Measurements from ENCODE around the gene JMJD1C.
A peak's percentile ranks its signal among the peaks of the same experiment; 100 is the strongest.

Gene JMJD1C

DNA sequence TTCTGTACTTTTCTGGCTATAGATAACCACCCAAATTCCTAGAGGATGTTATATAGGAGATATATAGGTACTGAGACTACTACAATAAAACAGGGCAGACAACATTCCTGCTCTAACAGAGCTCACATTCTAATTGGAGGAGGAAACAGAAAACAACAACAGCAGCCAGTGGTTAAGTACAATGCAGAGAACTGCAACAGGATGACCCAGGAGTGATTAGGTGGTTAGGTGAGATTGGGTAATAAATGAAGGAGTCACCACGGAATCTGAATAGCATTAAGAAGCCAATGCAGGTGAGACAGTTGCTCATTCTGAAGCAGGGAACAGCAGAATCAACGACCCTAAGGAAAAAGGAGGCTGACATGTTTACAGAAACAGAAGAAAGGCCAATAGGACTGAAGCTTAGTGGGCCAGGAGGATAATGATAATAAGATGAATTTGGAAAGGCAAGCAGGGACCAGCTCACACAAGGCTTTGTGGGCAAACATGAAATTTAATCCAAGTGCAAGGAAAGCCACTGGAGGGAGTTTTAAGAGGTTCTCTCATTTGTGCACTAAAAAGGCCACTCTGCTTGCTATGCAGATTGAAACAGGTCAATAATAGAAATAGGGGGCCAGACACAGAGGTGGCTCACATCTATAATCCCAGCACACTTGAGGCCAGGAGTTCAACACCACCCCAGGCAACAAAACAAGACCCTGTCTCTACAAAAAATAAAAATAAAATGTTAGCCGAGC is 38.5 kb upstream of the JMJD1C start (continued):
- TF ChIP-seq, protein P1, sequence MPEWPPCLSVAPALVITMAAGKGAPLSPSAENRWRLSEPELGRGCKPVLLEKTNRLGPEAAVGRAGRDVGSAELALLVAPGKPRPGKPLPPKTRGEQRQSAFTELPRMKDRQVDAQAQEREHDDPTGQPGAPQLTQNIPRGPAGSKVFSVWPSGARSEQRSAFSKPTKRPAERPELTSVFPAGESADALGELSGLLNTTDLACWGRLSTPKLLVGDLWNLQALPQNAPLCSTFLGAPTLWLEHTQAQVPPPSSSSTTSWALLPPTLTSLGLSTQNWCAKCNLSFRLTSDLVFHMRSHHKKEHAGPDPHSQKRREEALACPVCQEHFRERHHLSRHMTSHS (tag by site-specific recombination; IDR thresholded peaks at IDR 0.05) = no peak
- TF ChIP-seq KLF8 (tag by site-specific recombination; IDR thresholded peaks at IDR 0.05) (no peak), MZF1 (tag by site-specific recombination; IDR thresholded peaks at IDR 0.05; ENCODE audit: borderline replicate concordance) (0 out of 2 replicates have a peak, but pooled peaks have one; percentile 9), HOXD13 (CRISPR knock-in tag; IDR thresholded peaks at IDR 0.05; ENCODE audit: borderline replicate concordance) (no peak), OVOL3 (tag by site-specific recombination; IDR thresholded peaks at IDR 0.05) (no peak), EGR2 (tag by site-specific recombination; IDR thresholded peaks at IDR 0.05; ENCODE audit: low read depth) (no peak), ZFP3 (tag by site-specific recombination; IDR thresholded peaks at IDR 0.05; ENCODE audit: low read depth) (no peak), ZNF660 (tag by site-specific recombination; IDR thresholded peaks at IDR 0.05) (no peak), ZNF223 (tag by site-specific recombination; IDR thresholded peaks at IDR 0.05) (no peak), TCF7L2 (IDR thresholded peaks at IDR 0.05; ENCODE audit: borderline replicate concordance, low read depth, low read length) (no peak), ZNF837 (tag by site-specific recombination; IDR thresholded peaks at IDR 0.05) (no peak), ZNF16 (tag by site-specific recombination; IDR thresholded peaks at IDR 0.05; ENCODE audit: low read depth) (no peak), GFI1B (tag by site-specific recombination; IDR thresholded peaks at IDR 0.05) (no peak), ZNF777 (tag by site-specific recombination; IDR thresholded peaks at IDR 0.05; ENCODE audit: borderline replicate concordance) (no peak), ZNF624 (tag by site-specific recombination; IDR thresholded peaks at IDR 0.05) (no peak), FEZF1 (tag by site-specific recombination; IDR thresholded peaks at IDR 0.05) (peak; percentile 44; the same call in 1 of the 2 replicates), ZNF350 (tag by site-specific recombination; IDR thresholded peaks at IDR 0.05) (no peak), ZNF677 (tag by site-specific recombination; IDR thresholded peaks at IDR 0.05) (no peak), ZBTB48 (tag by site-specific recombination; IDR thresholded peaks at IDR 0.05) (0 out of 2 replicates have a peak, but pooled peaks have one; percentile 19), ZNF596 (tag by site-specific recombination; IDR thresholded peaks at IDR 0.05) (no peak), ZNF558 (tag by site-specific recombination; IDR thresholded peaks at IDR 0.05) (no peak), ZBTB7A (tag by site-specific recombination; IDR thresholded peaks at IDR 0.05; ENCODE audit: low read depth) (no peak), ZNF514 (tag by site-specific recombination; IDR thresholded peaks at IDR 0.05) (no peak)
- TF ChIP-seq, protein P2, sequence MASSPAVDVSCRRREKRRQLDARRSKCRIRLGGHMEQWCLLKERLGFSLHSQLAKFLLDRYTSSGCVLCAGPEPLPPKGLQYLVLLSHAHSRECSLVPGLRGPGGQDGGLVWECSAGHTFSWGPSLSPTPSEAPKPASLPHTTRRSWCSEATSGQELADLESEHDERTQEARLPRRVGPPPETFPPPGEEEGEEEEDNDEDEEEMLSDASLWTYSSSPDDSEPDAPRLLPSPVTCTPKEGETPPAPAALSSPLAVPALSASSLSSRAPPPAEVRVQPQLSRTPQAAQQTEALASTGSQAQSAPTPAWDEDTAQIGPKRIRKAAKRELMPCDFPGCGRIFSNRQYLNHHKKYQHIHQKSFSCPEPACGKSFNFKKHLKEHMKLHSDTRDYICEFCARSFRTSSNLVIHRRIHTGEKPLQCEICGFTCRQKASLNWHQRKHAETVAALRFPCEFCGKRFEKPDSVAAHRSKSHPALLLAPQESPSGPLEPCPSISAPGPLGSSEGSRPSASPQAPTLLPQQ (tag by site-specific recombination; IDR thresholded peaks at IDR 0.05) = no peak
- TF ChIP-seq, protein P3, sequence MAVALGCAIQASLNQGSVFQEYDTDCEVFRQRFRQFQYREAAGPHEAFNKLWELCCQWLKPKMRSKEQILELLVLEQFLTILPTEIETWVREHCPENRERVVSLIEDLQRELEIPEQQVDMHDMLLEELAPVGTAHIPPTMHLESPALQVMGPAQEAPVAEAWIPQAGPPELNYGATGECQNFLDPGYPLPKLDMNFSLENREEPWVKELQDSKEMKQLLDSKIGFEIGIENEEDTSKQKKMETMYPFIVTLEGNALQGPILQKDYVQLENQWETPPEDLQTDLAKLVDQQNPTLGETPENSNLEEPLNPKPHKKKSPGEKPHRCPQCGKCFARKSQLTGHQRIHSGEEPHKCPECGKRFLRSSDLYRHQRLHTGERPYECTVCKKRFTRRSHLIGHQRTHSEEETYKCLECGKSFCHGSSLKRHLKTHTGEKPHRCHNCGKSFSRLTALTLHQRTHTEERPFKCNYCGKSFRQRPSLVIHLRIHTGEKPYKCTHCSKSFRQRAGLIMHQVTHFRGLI (tag by site-specific recombination; IDR thresholded peaks at IDR 0.05) = no peak
- TF ChIP-seq, protein P4, sequence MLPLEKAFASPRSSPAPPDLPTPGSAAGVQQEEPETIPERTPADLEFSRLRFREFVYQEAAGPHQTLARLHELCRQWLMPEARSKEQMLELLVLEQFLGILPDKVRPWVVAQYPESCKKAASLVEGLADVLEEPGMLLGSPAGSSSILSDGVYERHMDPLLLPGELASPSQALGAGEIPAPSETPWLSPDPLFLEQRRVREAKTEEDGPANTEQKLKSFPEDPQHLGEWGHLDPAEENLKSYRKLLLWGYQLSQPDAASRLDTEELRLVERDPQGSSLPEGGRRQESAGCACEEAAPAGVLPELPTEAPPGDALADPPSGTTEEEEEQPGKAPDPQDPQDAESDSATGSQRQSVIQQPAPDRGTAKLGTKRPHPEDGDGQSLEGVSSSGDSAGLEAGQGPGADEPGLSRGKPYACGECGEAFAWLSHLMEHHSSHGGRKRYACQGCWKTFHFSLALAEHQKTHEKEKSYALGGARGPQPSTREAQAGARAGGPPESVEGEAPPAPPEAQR (tag by site-specific recombination; IDR thresholded peaks at IDR 0.05) = no peak
- TF ChIP-seq, protein P5, sequence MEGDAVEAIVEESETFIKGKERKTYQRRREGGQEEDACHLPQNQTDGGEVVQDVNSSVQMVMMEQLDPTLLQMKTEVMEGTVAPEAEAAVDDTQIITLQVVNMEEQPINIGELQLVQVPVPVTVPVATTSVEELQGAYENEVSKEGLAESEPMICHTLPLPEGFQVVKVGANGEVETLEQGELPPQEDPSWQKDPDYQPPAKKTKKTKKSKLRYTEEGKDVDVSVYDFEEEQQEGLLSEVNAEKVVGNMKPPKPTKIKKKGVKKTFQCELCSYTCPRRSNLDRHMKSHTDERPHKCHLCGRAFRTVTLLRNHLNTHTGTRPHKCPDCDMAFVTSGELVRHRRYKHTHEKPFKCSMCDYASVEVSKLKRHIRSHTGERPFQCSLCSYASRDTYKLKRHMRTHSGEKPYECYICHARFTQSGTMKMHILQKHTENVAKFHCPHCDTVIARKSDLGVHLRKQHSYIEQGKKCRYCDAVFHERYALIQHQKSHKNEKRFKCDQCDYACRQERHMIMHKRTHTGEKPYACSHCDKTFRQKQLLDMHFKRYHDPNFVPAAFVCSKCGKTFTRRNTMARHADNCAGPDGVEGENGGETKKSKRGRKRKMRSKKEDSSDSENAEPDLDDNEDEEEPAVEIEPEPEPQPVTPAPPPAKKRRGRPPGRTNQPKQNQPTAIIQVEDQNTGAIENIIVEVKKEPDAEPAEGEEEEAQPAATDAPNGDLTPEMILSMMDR (tag by site-specific recombination; IDR thresholded peaks at IDR 0.05) = no peak
- TF ChIP-seq, protein P6, sequence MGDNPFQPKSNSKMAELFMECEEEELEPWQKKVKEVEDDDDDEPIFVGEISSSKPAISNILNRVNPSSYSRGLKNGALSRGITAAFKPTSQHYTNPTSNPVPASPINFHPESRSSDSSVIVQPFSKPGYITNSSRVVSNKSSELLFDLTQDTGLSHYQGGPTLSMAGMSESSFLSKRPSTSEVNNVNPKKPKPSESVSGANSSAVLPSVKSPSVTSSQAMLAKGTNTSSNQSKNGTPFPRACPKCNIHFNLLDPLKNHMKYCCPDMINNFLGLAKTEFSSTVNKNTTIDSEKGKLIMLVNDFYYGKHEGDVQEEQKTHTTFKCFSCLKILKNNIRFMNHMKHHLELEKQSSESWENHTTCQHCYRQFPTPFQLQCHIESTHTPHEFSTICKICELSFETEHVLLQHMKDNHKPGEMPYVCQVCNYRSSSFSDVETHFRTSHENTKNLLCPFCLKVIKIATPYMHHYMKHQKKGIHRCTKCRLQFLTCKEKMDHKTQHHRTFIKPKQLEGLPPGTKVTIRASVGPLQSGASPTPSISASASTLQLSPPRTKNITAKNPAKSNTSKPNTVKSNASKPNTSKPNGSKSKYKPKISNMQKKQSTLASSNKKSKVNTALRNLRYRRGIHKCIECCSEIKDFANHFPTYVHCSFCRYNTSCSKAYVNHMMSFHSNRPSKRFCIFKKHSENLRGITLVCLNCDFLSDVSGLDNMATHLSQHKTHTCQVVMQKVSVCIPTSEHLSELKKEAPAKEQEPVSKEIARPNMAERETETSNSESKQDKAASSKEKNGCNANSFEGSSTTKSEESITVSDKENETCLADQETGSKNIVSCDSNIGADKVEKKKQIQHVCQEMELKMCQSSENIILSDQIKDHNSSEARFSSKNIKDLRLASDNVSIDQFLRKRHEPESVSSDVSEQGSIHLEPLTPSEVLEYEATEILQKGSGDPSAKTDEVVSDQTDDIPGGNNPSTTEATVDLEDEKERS (tag by site-specific recombination; IDR thresholded peaks at IDR 0.05) = no peak
- TF ChIP-seq, protein P7, sequence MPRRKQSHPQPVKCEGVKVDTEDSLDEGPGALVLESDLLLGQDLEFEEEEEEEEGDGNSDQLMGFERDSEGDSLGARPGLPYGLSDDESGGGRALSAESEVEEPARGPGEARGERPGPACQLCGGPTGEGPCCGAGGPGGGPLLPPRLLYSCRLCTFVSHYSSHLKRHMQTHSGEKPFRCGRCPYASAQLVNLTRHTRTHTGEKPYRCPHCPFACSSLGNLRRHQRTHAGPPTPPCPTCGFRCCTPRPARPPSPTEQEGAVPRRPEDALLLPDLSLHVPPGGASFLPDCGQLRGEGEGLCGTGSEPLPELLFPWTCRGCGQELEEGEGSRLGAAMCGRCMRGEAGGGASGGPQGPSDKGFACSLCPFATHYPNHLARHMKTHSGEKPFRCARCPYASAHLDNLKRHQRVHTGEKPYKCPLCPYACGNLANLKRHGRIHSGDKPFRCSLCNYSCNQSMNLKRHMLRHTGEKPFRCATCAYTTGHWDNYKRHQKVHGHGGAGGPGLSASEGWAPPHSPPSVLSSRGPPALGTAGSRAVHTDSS (tag by site-specific recombination; IDR thresholded peaks at IDR 0.05) = no peak

Measured in HEK293 (cell line).